ENCODE data around the gene CNOT3.

GRCh38 chr19:54141356-54141755 is 3.8 kb downstream of the CNOT3 start:
- TF ChIP-seq EZH2phosphoT487 (IDR thresholded peaks at IDR 0.05; ENCODE audit: borderline replicate concordance) (no peak), SP1 (IDR thresholded peaks at IDR 0.05; ENCODE audit: low read depth) (no peak), CTCF (IDR thresholded peaks at IDR 0.05 in 2 of 3, conservative IDR thresholded peaks at IDR 0.05 in 1 of 3; ENCODE audit: borderline replicate concordance in 1 of 3, insufficient read depth in 1 of 3, low read depth in 2 of 3, low read length in 2 of 3) (no peak), POLR2AphosphoS5 (IDR thresholded peaks at IDR 0.05; ENCODE audit: low read depth, low read length) (no peak), POLR2A (IDR thresholded peaks at IDR 0.05; ENCODE audit: borderline replicate concordance, extremely low read depth, insufficient read depth, insufficient read length) (no peak), SIN3A (IDR thresholded peaks at IDR 0.05; ENCODE audit: low read depth) (no peak), CEBPB (IDR thresholded peaks at IDR 0.05; ENCODE audit: low read depth) (no peak), FOSL1 (IDR thresholded peaks at IDR 0.05; ENCODE audit: low read depth) (no peak), RAD21 (IDR thresholded peaks at IDR 0.05; ENCODE audit: low read depth) (no peak), SRF (IDR thresholded peaks at IDR 0.05; ENCODE audit: low read depth) (no peak), ZNF274 (IDR thresholded peaks at IDR 0.05; ENCODE audit: low read depth, low read length) (no peak)
